Measurements from ENCODE around the gene CNST.

Gene CNST

GRCh38 chr1:246617768-246618167 is 51.5 kb downstream of the CNST start:
- H3K79me2 ChIP-seq (ENCODE audit: insufficient read depth, low read length) = peaks cover 41% of the 10 kb centered on the region
- TF ChIP-seq EZH2phosphoT487 (conservative IDR thresholded peaks at IDR 0.05; ENCODE audit: low read length) (no peak), CTCF (IDR thresholded peaks at IDR 0.05; ENCODE audit: insufficient read depth, low read length, poor library complexity, severe bottlenecking) (no peak)

GRCh38 chr1:246618240-246618808 is 52.1 kb downstream of the CNST start:
- H3K79me2 ChIP-seq (ENCODE audit: insufficient read depth, low read length) = peaks cover 37% of the 10 kb centered on the region
- H2AFZ ChIP-seq (ENCODE audit: low read depth, low read length, severe bottlenecking) = no peak overlapping the region
- H3K4me3 ChIP-seq (ENCODE audit: insufficient read depth, low read length, poor library complexity, severe bottlenecking) = no peak overlapping the region
- no peak overlapping the region for H3K27ac ChIP-seq (ENCODE audit: low read depth, low read length)
- H3K9ac ChIP-seq (ENCODE audit: low read length) = no peak overlapping the region
- no peak for TF ChIP-seq CTCF (IDR thresholded peaks at IDR 0.05; ENCODE audit: insufficient read depth, low read length, poor library complexity, severe bottlenecking)
- no peak for TF ChIP-seq EZH2phosphoT487 (conservative IDR thresholded peaks at IDR 0.05; ENCODE audit: low read length)
- H3K9me3 ChIP-seq (ENCODE audit: insufficient read depth, low read length) = no peaks in the 10 kb centered on the region
- no peaks in the 10 kb centered on the region for H3K9me2 ChIP-seq (replicated peaks; ENCODE audit: insufficient read depth, low read length)
- H3K27me3 ChIP-seq (ENCODE audit: low read length) = no peaks in the 10 kb centered on the region
- no peaks in the 10 kb centered on the region for H3F3A ChIP-seq (ENCODE audit: insufficient read depth)
- H3K4me2 ChIP-seq (ENCODE audit: low read depth, low read length, poor library complexity, severe bottlenecking) = no peak overlapping the region
- H3K36me3 ChIP-seq (ENCODE audit: low read length) = no peaks in the 10 kb centered on the region
- no peaks in the 10 kb centered on the region for H4K20me1 ChIP-seq (ENCODE audit: low read depth, low read length)

More at GRCh38 chr1:246617768-246618167, 51.5 kb downstream of the CNST start:
- Histone ChIP-seq H3K27me3 (ENCODE audit: low read length) (no peaks in the 10 kb centered on the region), H3K9me3 (ENCODE audit: insufficient read depth, low read length) (no peaks in the 10 kb centered on the region), H3K4me3 (ENCODE audit: insufficient read depth, low read length, poor library complexity, severe bottlenecking) (no peak overlapping the region), H4K20me1 (ENCODE audit: low read depth, low read length) (no peaks in the 10 kb centered on the region), H3F3A (ENCODE audit: insufficient read depth) (no peaks in the 10 kb centered on the region), H3K9me2 (replicated peaks; ENCODE audit: insufficient read depth, low read length) (no peaks in the 10 kb centered on the region), H2AFZ (ENCODE audit: low read depth, low read length, severe bottlenecking) (no peak overlapping the region), H3K4me2 (ENCODE audit: low read depth, low read length, poor library complexity, severe bottlenecking) (no peak overlapping the region), H3K36me3 (ENCODE audit: low read length) (no peaks in the 10 kb centered on the region), H3K9ac (ENCODE audit: low read length) (no peak overlapping the region), H3K27ac (ENCODE audit: low read depth, low read length) (no peak overlapping the region)

- Histone ChIP-seq H3K4me2 (ENCODE audit: low read depth, low read length, poor library complexity, severe bottlenecking) (no peak overlapping the region), H3K9me2 (replicated peaks; ENCODE audit: insufficient read depth, low read length) (no peaks in the 10 kb centered on the region), H3K9me3 (ENCODE audit: insufficient read depth, low read length) (no peaks in the 10 kb centered on the region), H3K79me2 (ENCODE audit: insufficient read depth, low read length) (peaks cover 22% of the 10 kb centered on the region), H3K27ac (ENCODE audit: low read depth, low read length) (no peak overlapping the region), H4K20me1 (ENCODE audit: low read depth, low read length) (no peaks in the 10 kb centered on the region), H3F3A (ENCODE audit: insufficient read depth) (no peaks in the 10 kb centered on the region), H3K9ac (ENCODE audit: low read length) (no peak overlapping the region), H3K27me3 (ENCODE audit: low read length) (no peaks in the 10 kb centered on the region), H3K4me3 (ENCODE audit: insufficient read depth, low read length, poor library complexity, severe bottlenecking) (no peak overlapping the region), H3K36me3 (ENCODE audit: low read length) (no peaks in the 10 kb centered on the region; the same call in 1 of the 2 replicates), H2AFZ (ENCODE audit: low read depth, low read length, severe bottlenecking) (no peak overlapping the region)
- TF ChIP-seq CTCF (IDR thresholded peaks at IDR 0.05; ENCODE audit: insufficient read depth, low read length, poor library complexity, severe bottlenecking) = no peak
Measured at GRCh38 chr1:246622035-246622652, 55.9 kb downstream of the CNST start.

Measured in SU-DHL-6 (cell line).